NCI-H460 (cell line): ENCODE measurements around the gene TNFRSF4. TPM values are rescaled to one million over a fixed set of nuclear protein-coding genes. Genes with fewer than 3 reads are reported as not detected.

Source experiments
- small RNA-seq, 2 experiments: library from RNA; depleted of rRNA; stranded (forward); fragments of <200 nt; gene quantifications; one replicate each; pipeline ENCODE3, GENCODE V24; 2014
- total RNA-seq: library from RNA; depleted of rRNA; stranded (reverse); fragments of >200 nt; shearing (Covaris generic); gene quantifications from 2 replicates; pipeline ENCODE4 v1.2.3, GENCODE V29; 2014; rRNA removed

TNFRSF4 gene
- total RNA-seq, 1 experiment from 2014 or later: not detected

Small RNAs within 50 kb of the gene (small RNA-seq; reads per million reads assigned to genes)
- gene MIR200A (0.04 to 0.29 reads per million in 2 experiments), gene MIR200B (0.04 to 0.59 reads per million in 2 experiments), gene MIR429 (0 to 0.12 reads per million in 2 experiments)

Other genes starting within 250 kb of the TNFRSF4 start
- gene PLEKHN1, start 247.7 kb downstream of the TNFRSF4 start, total RNA-seq: 0.43 and 0.84 TPM in 2 replicates
- not detected in 2 replicates for gene PERM1, start 232.1 kb downstream of the TNFRSF4 start, total RNA-seq
- 10.6 and 13.5 TPM in 2 replicates for gene HES4, start 214.1 kb downstream of the TNFRSF4 start, total RNA-seq
- gene ISG15, start 200.7 kb downstream of the TNFRSF4 start, total RNA-seq: 5.3 TPM in 2 replicates
- gene AGRN, start 194.0 kb downstream of the TNFRSF4 start, total RNA-seq: 37.8 and 48.0 TPM in 2 replicates
- 0.20 TPM in 1 of 2 replicates, not detected in the other for gene RNF223, start 139.8 kb downstream of the TNFRSF4 start, total RNA-seq
- gene C1orf159, start 98.1 kb downstream of the TNFRSF4 start, total RNA-seq: 3.9 and 5.5 TPM in 2 replicates
- gene TTLL10, start 40.3 kb downstream of the TNFRSF4 start, total RNA-seq: not detected in 2 replicates
- not detected in 2 replicates for gene TNFRSF18, start 7.6 kb downstream of the TNFRSF4 start, total RNA-seq
- gene SDF4, start 17.8 kb upstream of the TNFRSF4 start, total RNA-seq: 81.0 and 83.6 TPM in 2 replicates
- 15.6 and 17.5 TPM in 2 replicates for gene B3GALT6, start 18.1 kb upstream of the TNFRSF4 start, total RNA-seq
- 1.3 TPM in 1 of 2 replicates, not detected in the other for gene C1QTNF12, start 32.6 kb upstream of the TNFRSF4 start, total RNA-seq
- 49.6 and 52.2 TPM in 2 replicates for gene UBE2J2, start 59.7 kb upstream of the TNFRSF4 start, total RNA-seq
- gene SCNN1D, start 66.3 kb upstream of the TNFRSF4 start, total RNA-seq: 1.6 and 1.7 TPM in 2 replicates
- gene ACAP3, start 93.8 kb upstream of the TNFRSF4 start, total RNA-seq: 9.6 and 10.3 TPM in 2 replicates
- 13.1 and 18.9 TPM in 2 replicates for gene PUSL1, start 94.4 kb upstream of the TNFRSF4 start, total RNA-seq
- 56.6 and 60.4 TPM in 2 replicates for gene INTS11, start 110.5 kb upstream of the TNFRSF4 start, total RNA-seq
- gene CPTP, start 110.6 kb upstream of the TNFRSF4 start, total RNA-seq: 12.2 and 13.7 TPM in 2 replicates
- gene TAS1R3, start 117.1 kb upstream of the TNFRSF4 start, total RNA-seq: 0.30 and 0.66 TPM in 2 replicates
- gene DVL1, start 135.3 kb upstream of the TNFRSF4 start, total RNA-seq: 53.7 and 55.3 TPM in 2 replicates
- gene MXRA8, start 144.4 kb upstream of the TNFRSF4 start, total RNA-seq: not detected in 2 replicates
- gene AURKAIP1, start 161.1 kb upstream of the TNFRSF4 start, total RNA-seq: 103 and 128 TPM in 2 replicates
- gene CCNL2, start 185.2 kb upstream of the TNFRSF4 start, total RNA-seq: 70.1 and 110 TPM in 2 replicates
- 132 and 136 TPM in 2 replicates for gene MRPL20, start 193.1 kb upstream of the TNFRSF4 start, total RNA-seq
- 0.15 TPM in 1 of 2 replicates, not detected in the other for gene ANKRD65, start 207.1 kb upstream of the TNFRSF4 start, total RNA-seq
- 5.0 and 8.0 TPM in 2 replicates for gene VWA1, start 221.5 kb upstream of the TNFRSF4 start, total RNA-seq
- gene ATAD3C, start 235.5 kb upstream of the TNFRSF4 start, total RNA-seq: 0.05 and 0.06 TPM in 2 replicates